Suprapubic skin (tissue), 4 donors: ENCODE measurements around the gene PIP5K1B. TPM values are rescaled to one million over a fixed set of nuclear protein-coding genes. Genes with fewer than 3 reads are reported as not detected.

Experiments
- DNase-seq, 2 donors: peaks; one replicate each; pipeline ENCODE4 v3.0.0-alpha.2; 2019; ENCODE audit warnings: low spot score in 2 of 2
- H3K27ac ChIP-seq: fragments of 200-600 bp; sonication (generic); one replicate; pipeline ENCODE4 v1.5.1; 2019
- H3K27me3 ChIP-seq: fragments of 200-600 bp; sonication (generic); one replicate; pipeline ENCODE4 v1.5.1; 2019
- H3K36me3 ChIP-seq: fragments of 200-600 bp; sonication (generic); one replicate; pipeline ENCODE4 v1.5.1; 2019
- H3K4me1 ChIP-seq: fragments of 200-600 bp; sonication (generic); one replicate; pipeline ENCODE4 v1.5.1; 2019
- H3K4me3 ChIP-seq: fragments of 200-600 bp; sonication (generic); one replicate; pipeline ENCODE4 v1.5.1; 2019; ENCODE audit warnings: mild to moderate bottlenecking
- H3K9me3 ChIP-seq: fragments of 200-600 bp; sonication (generic); one replicate; pipeline ENCODE4 v1.5.1; 2019
- CTCF ChIP-seq, 2 donors: fragments of 200-600 bp in 1 of 2; fragments of 450-650 bp in 1 of 2; sonication (generic) in 1 of 2; IDR thresholded peaks; one replicate each; pipeline ENCODE4 v1.5.1; 2016 to 2019; ENCODE audit warnings: antibody characterized with exemption in 2 of 2, mild to moderate bottlenecking in 1 of 2, moderate library complexity in 1 of 2
- EP300 ChIP-seq: sonication (generic); formaldehyde crosslinking; IDR thresholded peaks from one replicate; pipeline ENCODE4 v1.6.1; 2017; ENCODE audit warnings: antibody characterized with exemption
- POLR2A ChIP-seq, 2 donors: fragments of 450-650 bp; IDR thresholded peaks; one replicate each; pipeline ENCODE4 v1.6.1; 2017; ENCODE audit warnings: antibody characterized with exemption in 2 of 2, mild to moderate bottlenecking in 2 of 2, moderate library complexity in 2 of 2
- POLR2AphosphoS5 ChIP-seq, 3 donors: sonication (generic); formaldehyde crosslinking; IDR thresholded peaks; one replicate each; pipeline ENCODE4 v1.6.1; 2017; ENCODE audit warnings: antibody characterized with exemption in 3 of 3
- WGBS: methylation state at CpG from one replicate; pipeline ENCODE4 v1.1.5; 2018; 5-methylcytosine and 5-hydroxymethylcytosine counted together
- total RNA-seq, 4 donors: library from RNA; depleted of rRNA; stranded (reverse); fragments of >200 nt; gene quantifications; one replicate each; pipeline ENCODE4 v1.1.0, GENCODE V29; 2016

The PIP5K1B gene
- total RNA-seq, 4 donors from 2014 or later, result 1.7 to 7.8 (median 3.4) TPM

GRCh38 chr9:68791169-68791568, 86.1 kb downstream of the PIP5K1B start:
- DNase-seq, result no peak
- Histone ChIP-seq H3K4me1 (no peaks in the 10 kb centered on the region), H3K36me3 (peaks cover 3% of the 10 kb centered on the region), H3K4me3 (no peak overlapping the region), H3K9me3 (no peaks in the 10 kb centered on the region), H3K27ac (no peak overlapping the region), H3K27me3 (no peaks in the 10 kb centered on the region)
- WGBS, result 88% methylated on average over 3 of the region's 3 CpGs
- no peak for TF ChIP-seq POLR2A (IDR thresholded peaks at IDR 0.05)
- TF ChIP-seq CTCF (IDR thresholded peaks at IDR 0.05), result no peak
- no peak for TF ChIP-seq EP300
- TF ChIP-seq POLR2AphosphoS5 (IDR thresholded peaks at IDR 0.05), result no peak

- Histone ChIP-seq H3K4me1 (no peaks in the 10 kb centered on the region), H3K36me3 (no peaks in the 10 kb centered on the region), H3K27ac (no peak overlapping the region), H3K27me3 (no peaks in the 10 kb centered on the region), H3K4me3 (no peak overlapping the region), H3K9me3 (no peaks in the 10 kb centered on the region)
- 86% methylated on average over 6 of the region's 6 CpGs for WGBS
- no peak for DNase-seq
- TF ChIP-seq POLR2AphosphoS5 (IDR thresholded peaks at IDR 0.05) (no peak), POLR2A (IDR thresholded peaks at IDR 0.05) (no peak), EP300 (no peak), CTCF (IDR thresholded peaks at IDR 0.05) (no peak)
Observed at GRCh38 chr9:68793605-68794343, 88.7 kb downstream of the PIP5K1B start.

GRCh38 chr9:68794898-68795297, 89.9 kb downstream of the PIP5K1B start:
- H3K27ac ChIP-seq, result no peak overlapping the region
- H3K4me1 ChIP-seq, result no peaks in the 10 kb centered on the region
- H3K4me3 ChIP-seq, result no peak overlapping the region
- TF ChIP-seq POLR2A (IDR thresholded peaks at IDR 0.05) (no peak), POLR2AphosphoS5 (IDR thresholded peaks at IDR 0.05) (no peak), EP300 (no peak), CTCF (IDR thresholded peaks at IDR 0.05) (no peak)
- WGBS, result 52% methylated on average over 4 of the region's 4 CpGs
- H3K9me3 ChIP-seq, result no peaks in the 10 kb centered on the region
- no peaks in the 10 kb centered on the region for H3K27me3 ChIP-seq
- no peaks in the 10 kb centered on the region for H3K36me3 ChIP-seq
- no peak for DNase-seq

GRCh38 chr9:68795411-68795810, 90.4 kb downstream of the PIP5K1B start:
- 79% methylated on average over 2 of the region's 2 CpGs for WGBS
- Histone ChIP-seq H3K4me1 (no peaks in the 10 kb centered on the region), H3K27me3 (no peaks in the 10 kb centered on the region), H3K4me3 (no peak overlapping the region), H3K36me3 (no peaks in the 10 kb centered on the region), H3K27ac (no peak overlapping the region), H3K9me3 (no peaks in the 10 kb centered on the region)
- no peak for TF ChIP-seq POLR2AphosphoS5 (IDR thresholded peaks at IDR 0.05)
- no peak for DNase-seq

- TF ChIP-seq CTCF (IDR thresholded peaks at IDR 0.05) (no peak), POLR2A (IDR thresholded peaks at IDR 0.05) (no peak), POLR2AphosphoS5 (IDR thresholded peaks at IDR 0.05) (no peak), EP300 (no peak)
- DNase-seq, result no peak
- H3K9me3 ChIP-seq, result no peaks in the 10 kb centered on the region
- 87% methylated on average over 3 of the region's 3 CpGs for WGBS
- H3K27me3 ChIP-seq, result no peaks in the 10 kb centered on the region
- H3K4me3 ChIP-seq, result no peak overlapping the region
- no peaks in the 10 kb centered on the region for H3K4me1 ChIP-seq
- no peak overlapping the region for H3K27ac ChIP-seq
- no peaks in the 10 kb centered on the region for H3K36me3 ChIP-seq
Observed at GRCh38 chr9:68797116-68797515, 92.1 kb downstream of the PIP5K1B start.
